Islet precursor cell (in vitro differentiated cells): ENCODE results near the gene TCL1A.

Experiments used
- DNase-seq: peaks from one replicate; pipeline ENCODE4 v3.0.0-alpha.2; 2018

TCL1A gene

DNA sequence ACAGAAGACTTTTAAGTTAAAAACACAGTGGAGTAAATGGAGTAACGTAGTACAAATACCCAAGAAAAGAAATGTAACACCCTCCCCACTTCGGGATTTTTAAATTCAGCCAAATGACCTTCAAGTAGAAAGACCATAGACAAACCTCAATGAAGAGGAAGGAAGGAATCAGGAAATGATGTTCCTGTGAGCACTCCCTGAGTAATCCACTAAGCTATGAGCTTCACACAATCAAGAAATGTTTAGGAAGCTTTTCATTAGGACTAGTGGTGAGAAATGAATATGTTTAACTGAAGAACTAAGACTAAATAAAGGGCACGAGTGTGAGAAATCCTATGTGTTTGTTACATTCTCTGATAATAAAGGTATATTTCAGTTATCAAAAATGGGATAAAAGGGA lies 10.1 kb downstream of the TCL1A start:
- no peak for DNase-seq

DNA sequence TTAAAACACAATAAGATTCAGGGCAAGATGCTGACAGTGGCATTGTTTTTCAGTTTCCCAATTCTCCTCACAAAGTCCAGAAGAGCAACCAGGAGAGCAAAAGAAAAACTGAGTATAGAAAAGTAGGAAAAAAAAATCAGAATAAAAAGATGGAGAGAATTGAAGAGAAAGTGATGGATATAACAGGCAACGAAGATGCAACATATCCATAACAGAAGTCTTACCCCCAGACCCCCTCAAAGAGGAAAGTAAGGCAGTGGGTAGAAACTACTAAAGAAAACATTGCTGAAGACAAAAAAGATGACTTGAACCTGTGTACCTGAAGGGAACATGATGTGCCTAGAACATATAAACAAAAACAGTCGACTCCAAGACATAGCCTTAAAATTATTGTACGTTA lies 10.6 kb downstream of the TCL1A start:
- no peak for DNase-seq

DNA sequence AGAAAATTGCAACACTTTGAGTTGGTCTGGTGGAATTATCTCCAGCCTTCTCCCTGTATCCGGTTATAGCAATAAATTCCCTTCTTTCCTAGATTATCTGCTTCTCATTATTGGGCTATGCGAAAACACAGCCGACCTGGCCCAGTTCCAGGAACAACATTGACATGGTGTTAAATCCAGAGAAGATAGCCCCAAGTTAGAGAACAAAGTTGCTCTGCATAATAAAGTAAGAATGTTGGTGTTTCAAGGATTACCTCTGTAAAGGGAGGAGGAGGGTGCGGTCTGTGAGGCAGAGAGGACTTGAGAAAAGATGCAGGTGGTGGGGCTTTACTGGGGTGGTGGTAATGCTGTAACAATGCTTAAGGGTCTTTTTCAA lies 12.1 kb downstream of the TCL1A start:
- DNase-seq = no peak

DNA sequence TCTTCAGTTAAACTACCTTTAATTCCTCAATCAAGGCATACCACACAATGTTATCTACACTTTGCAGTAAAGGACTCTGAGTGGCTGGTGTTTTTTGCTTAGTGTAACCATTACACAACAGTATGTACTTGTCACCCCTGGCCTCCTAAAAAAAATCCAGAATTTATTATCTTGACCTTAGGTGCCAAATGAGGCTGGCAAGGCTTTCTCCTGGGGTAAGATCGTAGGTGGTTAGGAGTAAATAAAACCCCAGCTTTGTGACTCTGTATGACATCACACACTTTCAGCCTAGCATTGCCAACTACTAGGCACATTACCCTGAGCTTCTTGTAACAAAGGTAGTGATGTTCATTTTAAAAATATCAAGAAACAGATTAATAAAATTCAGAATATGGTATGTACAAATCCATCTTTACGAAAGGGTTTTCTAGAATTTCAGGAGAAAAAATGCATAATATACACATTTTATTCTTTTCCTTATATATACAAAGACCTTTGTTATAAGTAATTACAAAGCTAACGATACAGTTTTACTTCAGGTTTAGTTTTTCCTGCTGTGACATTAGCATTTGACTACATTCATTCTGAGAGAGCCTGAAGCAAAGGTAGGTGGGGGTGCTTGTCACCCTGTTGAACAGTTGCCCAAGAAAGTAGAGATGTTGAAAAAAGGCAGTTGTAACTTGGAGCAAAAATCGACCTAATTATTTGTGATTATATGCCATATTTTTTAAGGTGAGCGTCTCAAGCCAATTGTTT lies 13.5 kb downstream of the TCL1A start:
- DNase-seq = no peak

DNA sequence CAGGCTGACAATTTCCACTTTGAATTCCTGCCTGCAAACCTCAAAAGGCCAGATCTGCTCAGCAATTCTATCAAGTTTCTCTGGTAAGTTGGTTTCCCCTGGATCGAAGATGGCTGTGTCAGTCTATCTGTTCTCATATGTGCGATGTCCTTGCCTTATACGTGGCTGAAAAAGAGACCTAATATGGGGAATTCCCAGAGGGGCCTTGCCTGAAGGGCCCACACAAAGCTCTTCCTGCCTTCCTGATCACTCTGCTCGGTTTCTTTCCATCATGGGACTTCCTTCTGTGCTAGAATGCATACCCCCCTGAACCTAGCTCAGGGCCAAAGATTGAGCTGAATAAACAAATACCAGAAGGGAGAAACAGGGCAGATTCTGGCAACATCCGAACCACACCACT lies 14.5 kb downstream of the TCL1A start:
- DNase-seq = no peak

DNA sequence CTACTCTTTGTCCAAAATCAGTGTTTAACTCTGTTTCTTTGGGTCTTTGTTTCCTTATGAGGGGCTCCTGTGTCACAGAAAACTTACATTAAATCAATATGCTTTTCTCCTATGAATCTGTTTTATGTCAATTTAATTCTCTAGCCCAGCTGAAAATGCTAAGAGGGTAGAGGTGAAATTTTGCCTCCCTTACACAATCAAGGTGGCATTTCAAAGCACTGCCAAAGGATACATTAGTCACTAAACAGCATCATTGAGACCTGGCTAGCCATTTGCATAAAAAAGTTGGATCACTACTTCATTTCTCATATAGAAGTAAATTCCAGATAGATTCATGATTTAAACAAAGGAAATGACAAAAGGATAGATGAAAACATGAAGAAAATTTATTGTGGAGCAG lies 15.6 kb downstream of the TCL1A start:
- no peak for DNase-seq

DNA sequence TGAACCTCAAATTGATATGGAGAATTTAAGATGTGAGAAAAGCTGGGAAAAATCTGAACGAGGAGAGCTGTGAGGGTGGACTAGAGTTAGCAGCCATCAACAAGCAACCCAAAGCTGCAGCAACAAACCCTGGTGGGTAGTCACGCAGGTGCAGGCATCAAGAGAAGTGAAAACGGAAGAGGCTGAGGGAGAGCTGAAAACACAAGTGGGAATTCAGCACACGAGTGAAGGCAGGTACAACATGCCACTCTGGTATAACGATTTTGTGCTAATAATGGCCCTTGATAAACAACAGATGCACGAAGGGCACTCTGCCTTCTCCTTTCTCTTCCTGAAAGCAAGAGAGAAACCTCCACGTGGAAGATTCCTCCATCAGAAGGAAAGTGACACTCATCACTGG lies 16.2 kb downstream of the TCL1A start:
- DNase-seq = no peak

DNA sequence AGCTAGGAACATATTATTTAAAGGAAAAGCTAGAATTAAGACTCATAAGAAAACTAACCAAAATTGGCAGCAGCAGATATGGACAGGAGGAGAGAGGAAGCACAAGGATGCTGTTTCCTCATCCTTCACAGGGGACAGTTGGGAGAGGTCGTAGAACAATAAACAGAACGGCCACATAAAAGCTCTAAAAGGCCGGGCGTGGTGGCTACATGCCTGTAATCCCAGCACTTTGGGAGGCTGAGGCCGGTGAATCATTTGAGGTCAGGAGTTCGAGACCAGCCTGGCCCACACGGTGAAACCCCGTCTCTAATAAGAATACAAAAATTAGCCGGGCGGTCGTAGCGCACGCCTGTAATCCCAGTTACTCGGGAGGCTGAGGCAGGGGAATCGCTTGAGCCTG lies 17.2 kb downstream of the TCL1A start:
- DNase-seq = no peak

DNA sequence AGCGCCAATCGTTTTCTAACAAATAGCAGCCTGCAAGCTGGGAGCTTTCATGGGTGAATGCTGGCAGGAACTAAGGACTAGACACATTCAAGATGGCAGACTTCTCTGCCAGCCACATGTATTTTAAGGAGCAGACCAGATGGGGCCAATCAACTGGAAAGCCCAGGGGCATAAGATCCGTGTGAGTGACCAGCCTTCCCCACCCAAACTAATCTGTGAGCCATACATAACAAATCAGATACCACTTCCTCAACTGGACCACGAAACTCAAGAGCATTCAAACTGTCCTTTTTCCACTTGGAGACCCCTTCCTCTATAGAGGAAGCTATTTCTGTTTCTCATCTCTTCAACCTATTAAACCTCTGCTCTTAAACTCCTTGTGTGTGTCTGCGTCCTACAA lies 18.0 kb downstream of the TCL1A start:
- DNase-seq = no peak

DNA sequence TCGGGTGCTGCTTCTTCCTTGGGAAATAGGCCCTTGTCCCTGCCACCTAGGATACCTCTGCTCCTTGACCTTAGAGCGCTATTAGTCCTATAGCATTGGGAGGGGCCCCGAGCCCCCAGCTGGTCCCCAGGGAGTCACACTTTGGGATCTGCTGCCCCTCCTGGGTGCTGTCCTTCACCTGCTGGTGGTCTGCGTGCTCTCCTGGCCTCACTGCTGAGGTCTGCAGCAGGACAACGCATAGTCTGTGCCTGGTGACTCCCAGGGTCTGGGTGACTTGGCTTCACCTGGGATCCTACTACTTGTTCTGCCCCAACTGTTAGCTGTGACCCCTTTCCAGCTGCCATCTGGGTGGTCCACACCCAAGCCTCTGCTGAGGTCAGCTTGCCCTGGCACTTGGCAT lies 18.9 kb downstream of the TCL1A start:
- no peak for DNase-seq

DNA sequence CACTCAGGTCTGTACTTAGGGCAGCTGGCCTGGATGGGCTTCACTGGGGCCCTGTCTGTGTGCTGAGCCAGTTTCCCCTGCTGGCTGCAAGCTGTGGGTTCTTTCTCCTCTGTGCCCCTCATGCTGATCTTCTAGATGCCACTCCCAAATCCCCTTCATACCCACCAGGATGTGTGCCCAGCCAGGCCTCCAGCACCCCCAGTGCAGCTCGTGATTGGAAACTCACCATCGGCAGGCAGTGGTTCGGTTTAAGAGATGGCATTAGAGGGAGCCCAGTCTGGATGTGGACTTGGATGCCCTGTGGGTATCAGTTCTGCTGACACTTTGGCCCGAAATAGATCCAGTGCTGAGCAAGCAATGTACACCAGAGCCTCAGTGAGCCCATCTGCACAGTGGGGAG lies 21.8 kb downstream of the TCL1A start:
- DNase-seq = no peak

DNA sequence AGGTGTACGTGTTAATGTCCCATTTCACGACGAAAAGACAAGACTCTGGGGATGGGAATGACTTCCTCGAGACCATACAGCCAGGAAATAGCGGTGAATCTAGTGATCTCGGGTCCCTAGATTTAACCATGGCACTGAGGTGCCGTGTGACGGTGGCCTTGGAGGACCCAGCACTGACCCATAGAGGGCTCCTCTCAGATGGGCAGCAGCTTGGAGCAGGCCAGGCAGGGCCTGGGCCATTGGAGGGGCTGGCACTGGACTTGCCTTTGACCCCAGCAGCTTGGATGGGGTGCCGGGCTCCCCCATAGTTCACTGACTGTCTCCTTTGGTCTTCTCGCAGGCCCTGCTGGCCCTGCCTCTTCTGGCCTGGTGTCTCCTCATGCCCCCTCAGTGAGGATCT lies 22.3 kb downstream of the TCL1A start:
- no peak for DNase-seq

DNA sequence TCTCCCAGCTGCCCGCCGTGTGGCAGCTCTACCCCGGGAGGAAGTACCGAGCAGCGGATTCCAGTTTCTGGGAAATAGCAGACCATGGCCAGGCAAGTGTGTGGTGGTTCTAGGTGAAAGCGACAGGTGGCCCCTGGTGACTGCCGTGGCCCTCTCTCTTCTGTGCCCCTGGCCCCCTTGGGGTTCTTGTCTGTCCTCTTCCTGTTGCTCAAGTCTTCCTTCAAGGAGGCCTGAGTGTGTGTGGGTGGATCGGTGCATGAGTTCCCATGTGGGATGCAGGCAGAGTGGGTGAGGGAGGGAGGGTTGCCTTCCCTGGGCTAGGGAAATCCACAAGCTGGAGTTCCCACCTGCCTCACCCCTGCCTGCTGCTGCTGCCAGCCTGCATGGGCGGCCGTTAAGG lies 23.1 kb downstream of the TCL1A start:
- DNase-seq = no peak

DNA sequence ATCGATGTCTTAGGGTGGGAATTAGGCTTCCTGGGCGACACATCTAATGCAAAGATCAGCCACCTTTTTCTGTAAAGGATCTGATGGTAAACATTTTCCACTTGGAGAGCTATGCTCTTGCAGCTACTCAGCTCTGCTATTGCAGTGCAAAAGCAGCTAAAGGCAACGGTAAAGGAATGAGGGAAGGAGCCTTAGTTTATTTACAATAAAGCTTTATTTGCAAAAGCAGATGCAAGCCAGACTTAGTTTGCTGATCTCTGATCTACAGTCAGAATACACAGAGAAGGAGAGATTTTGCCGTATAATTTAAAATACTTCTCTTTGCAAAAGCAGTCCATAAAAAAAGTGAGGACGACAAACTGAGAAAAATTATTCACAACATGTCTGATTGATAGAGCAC lies 24.5 kb downstream of the TCL1A start:
- no peak for DNase-seq

DNA sequence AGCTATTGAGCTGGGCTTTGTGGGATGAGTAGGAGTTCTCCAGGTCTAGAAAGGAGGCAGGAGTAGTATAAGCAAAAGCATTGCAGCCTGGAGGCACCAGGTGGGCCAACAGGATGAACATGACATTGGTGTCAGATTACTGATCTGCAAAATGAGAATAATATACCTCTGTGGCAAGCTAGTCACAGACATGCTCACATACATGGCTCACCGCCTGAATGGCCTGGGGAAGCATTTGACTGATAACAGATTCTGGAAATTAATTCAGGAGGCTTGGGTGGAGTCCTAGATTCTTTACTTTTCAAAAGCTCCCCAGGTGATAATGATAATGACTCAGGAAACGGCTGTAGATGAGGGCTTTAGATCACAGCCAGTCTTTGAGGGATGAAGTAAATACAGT lies 27.0 kb downstream of the TCL1A start:
- no peak for DNase-seq

DNA sequence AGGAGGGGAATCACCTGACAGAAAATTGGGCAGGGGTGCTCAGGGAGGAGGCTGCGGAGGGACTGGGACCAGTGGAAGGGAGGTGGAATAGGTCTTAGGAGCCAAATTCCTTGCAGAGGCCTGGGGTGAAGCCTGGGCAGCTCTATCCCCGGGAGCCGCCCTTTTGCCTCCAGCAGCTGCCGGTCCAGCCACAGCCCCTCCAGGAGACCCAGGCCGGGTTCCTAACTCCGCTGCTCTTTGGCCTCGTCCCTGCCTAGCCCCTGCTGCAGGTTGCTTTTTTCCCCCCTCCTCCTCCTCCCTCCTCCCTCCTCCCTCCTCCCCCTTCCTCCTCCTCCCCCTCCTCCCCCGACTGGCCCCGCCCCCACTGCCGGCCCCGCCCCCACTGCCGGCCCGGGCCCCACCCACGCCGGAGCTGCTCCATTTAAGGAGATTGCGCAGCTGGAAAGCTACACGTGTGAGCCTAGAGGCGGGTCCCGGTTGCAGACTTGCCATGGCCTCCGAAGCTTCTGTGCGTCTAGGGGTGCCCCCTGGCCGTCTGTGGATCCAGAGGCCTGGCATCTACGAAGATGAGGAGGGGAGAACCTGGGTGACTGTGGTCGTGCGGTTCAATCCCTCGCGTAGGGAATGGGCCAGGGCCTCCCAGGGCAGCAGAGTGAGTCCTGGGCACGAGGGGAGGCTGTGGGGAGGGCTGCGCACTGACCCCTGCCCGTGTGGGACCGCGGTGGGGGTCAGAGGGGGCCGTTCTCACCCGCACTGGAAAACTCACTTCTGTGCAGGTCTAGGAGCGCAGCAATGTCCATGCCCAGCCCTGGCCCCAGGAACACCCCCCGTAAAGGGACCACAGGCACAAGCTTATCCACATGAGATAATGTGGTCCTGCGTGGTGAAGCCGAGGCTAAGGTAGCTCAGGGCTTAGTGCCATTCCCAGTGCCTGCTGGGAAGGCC lies 27.7 kb downstream of the TCL1A start, which contains the start of gene TCL1B:
Gene TCL1B, plus strand, starts transcription at position 449 of the 945 bp plus-strand sequence. Its CDS starts 42 bp downstream, at position 491.
- DNase-seq = no peak

DNA sequence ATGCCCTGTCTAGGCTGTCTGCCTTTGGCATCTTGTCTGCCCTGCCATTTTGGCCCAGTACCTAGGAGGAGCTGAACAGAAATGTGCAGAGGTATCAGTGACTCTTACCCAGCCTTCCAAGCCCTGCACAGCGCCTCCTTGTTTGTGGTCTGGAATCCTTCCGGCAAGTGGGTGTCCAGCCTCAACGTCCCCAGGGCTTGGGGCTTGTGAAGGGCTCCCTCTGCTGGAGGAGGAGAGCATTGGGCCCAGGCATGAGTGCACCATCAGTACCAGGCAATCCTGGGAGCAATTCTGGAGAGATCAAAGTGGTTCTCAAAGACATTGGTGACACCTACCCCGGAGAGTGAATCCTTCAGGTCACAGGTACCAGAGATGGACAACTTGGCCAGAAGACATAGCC lies 30.1 kb downstream of the TCL1A start:
- peak; percentile 70 for DNase-seq

DNA sequence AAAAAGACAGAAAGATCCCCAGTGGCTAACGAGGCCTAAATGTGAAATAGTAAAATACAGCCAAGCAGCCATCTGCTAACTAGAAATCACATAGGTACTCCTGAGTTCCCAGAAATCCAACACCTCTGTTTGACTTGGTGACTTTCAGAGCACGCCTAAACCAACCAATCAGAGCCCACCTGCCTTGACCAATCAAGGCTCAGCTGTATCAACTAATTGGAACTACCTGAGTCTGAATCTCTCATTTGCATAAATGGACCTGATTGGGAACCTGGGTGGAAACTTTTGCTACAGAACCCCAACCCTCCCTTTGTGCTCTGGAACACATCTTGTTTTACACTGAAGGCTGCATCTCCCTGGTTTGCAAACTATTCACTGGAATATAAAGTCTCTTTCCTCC lies 32.8 kb downstream of the TCL1A start:
- no peak for DNase-seq

DNA sequence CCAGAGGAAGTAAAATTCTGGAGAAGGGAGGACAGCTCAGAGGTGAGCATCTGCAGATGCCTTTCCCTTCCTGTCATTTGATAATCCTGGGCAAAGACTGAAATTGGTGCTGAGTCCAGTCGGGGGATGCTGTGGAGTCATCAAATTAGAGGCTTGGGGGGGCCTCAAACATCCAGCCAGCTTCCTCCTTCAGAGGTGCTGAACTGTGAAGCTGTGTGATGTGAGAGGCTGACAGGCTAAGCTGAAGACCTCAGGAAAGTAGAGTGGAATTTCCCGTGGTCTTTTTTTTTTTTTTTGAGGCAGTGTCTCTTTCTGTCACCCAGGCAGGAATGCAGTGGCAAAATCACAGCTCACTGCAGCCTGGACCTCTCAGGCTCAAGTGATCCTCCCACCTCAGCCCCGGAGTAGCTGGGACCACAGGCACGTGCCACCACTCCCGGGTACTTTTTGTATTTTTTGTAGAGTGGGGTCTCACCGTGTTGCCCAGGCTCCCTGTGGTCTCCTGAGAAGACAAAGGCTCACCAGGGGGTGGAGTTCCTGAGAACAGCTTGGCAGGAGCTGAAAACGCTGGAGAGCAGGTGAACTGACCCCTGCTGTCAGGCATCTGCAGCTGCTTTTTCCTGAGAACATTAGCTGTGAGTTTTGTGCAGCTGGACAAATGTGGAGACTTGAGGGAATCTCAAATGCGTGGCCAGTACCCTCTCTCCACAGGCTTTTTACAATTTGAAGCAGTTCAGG lies 33.8 kb downstream of the TCL1A start:
- peak; percentile 79 for DNase-seq

DNA sequence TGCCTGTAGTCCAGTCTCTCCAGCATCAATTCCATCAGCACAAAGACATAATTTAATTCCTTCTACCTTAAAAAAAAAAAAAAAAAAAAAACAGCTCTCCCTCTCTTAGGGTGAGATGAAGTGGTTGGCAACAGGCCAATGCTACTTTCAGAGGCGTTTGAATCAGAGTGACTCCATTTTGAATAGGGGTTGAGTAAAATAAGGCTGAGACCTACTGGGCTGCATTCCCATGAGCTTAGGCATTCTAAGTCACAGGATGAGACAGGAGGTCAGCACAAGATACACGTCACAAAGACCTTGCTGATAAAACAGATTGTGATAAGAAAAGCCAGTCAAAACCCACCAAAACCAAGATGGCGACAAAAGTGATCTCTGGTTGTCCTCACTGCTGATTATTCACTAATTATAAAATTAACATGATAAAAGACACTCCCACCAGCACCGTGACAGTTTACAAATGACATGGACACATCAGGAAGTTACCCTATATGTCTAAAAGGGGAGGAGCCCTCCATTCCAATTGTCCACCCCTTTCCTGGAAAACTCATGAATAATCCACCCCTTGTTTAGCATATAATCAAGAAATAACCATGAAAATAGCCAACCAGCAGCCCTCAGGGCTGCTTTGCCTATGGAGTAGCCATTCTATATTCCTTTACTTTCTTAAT lies 34.6 kb downstream of the TCL1A start:
- no peak for DNase-seq

DNA sequence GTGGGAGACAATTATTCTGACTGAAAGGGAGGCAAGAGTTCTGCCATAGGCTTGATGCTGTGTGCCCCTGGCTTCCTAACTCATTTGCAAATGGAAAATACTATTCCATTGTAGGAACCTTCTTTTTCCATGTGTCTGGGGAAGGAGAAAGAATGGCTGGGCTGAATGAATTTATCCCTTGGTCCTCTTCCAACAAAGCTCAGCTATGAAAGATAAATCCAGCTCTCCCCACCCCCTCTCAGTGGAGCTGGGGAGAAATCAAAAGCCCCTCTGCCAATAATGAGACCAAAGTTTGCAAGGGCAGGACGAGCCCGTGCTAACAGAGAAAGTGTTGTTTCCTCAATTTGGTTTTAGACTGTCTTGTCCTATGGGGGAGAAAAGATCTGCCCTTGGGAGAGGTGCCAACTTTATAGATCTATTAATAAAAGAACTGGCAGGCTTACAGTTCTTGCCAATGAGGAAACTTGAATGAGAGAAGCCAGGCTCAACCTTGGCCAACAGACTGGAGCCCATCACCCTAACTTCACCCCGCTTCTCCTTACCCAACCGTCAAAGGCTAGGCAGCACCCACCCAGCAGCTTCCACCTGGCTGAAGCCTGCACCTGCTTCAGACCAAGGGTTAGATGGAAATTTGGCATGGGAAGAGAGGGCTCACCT lies 36.6 kb downstream of the TCL1A start:
- DNase-seq = no peak

DNA sequence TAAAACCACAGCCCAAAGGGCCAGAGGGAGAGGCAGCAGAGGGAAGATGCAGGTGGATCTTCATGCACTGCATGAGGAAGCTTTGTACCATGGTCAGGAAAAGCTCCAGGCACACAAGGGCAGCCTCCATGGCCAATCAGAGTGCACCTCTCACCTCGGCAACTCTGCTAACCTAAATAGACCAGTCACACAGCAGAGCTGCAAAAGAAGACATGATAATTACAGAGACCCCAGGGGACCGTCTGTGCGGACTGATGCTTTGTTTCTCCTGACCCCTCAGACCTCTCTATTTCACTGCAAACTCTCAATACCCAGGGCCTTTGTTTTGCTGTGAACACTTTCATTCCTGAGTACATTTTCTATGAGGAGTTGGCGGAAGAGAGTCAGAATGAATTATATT lies 38.4 kb downstream of the TCL1A start:
- DNase-seq = no peak
